Loucy (cell line): ENCODE measurements around the gene MYT1.

Experiments
- H2AFZ ChIP-seq: fragments of 200-600 bp; sonication (generic); 2 replicates; pipeline ENCODE4 v1.6.0; 2016; ENCODE audit warnings: antibody characterized with exemption, mild to moderate bottlenecking, low read length, moderate library complexity
- H3F3A ChIP-seq: fragments of 200-600 bp; 2 replicates; pipeline ENCODE4 v1.6.0; 2016; ENCODE audit warnings: antibody characterized with exemption, low read depth, mild to moderate bottlenecking
- H3K27me3 ChIP-seq: fragments of 200-600 bp; sonication (generic); 2 replicates; pipeline ENCODE4 v1.6.1; 2014; ENCODE audit warnings: low read length, mild to moderate bottlenecking; ENCODE audit not compliant: insufficient read depth, poor library complexity, severe bottlenecking
- H3K36me3 ChIP-seq: fragments of 200-600 bp; sonication (generic); 2 replicates; pipeline ENCODE4 v1.6.1; 2016; ENCODE audit warnings: low read length; ENCODE audit not compliant: insufficient read depth
- H3K4me1 ChIP-seq: fragments of 200-600 bp; sonication (generic); 2 replicates; pipeline ENCODE4 v1.5.1; 2014; ENCODE audit warnings: low read length, mild to moderate bottlenecking; ENCODE audit not compliant: insufficient read depth, poor library complexity, severe bottlenecking
- H3K4me2 ChIP-seq: fragments of 200-600 bp; sonication (generic); 2 replicates; pipeline ENCODE4 v1.6.0; 2014; ENCODE audit warnings: antibody characterized with exemption, low read length, low read depth, mild to moderate bottlenecking; ENCODE audit not compliant: poor library complexity, severe bottlenecking
- H3K4me3 ChIP-seq: fragments of 200-600 bp; sonication (generic); 2 replicates; pipeline ENCODE4 v1.5.1; 2014; ENCODE audit warnings: low read length, mild to moderate bottlenecking, mixed read lengths; ENCODE audit not compliant: poor library complexity, severe bottlenecking
- H3K79me2 ChIP-seq: fragments of 200-600 bp; sonication (generic); 2 replicates; pipeline ENCODE4 v1.6.1; 2014; ENCODE audit warnings: low read length; ENCODE audit not compliant: insufficient read depth
- H3K9ac ChIP-seq: fragments of 200-600 bp; sonication (generic); 2 replicates; pipeline ENCODE4 v1.6.0; 2014; ENCODE audit warnings: mild to moderate bottlenecking, low read depth, low read length, moderate library complexity; ENCODE audit not compliant: poor library complexity, severe bottlenecking
- H3K9me2 ChIP-seq: fragments of 200-600 bp; sonication (generic); replicated peaks from 2 replicates; pipeline ENCODE4 v1.6.1; 2016; ENCODE audit warnings: low read depth, low read length, mixed read lengths
- H3K9me3 ChIP-seq: fragments of 200-600 bp; sonication (generic); 2 replicates; pipeline ENCODE4 v1.6.1; 2014; ENCODE audit warnings: mild to moderate bottlenecking, antibody characterized with exemption, low read length, low read depth; ENCODE audit not compliant: insufficient read depth
- H4K20me1 ChIP-seq: fragments of 200-600 bp; sonication (generic); 2 replicates; pipeline ENCODE4 v1.6.0; 2014; ENCODE audit warnings: antibody characterized with exemption, low read length, mild to moderate bottlenecking; ENCODE audit not compliant: insufficient read depth, poor library complexity, severe bottlenecking
- EZH2phosphoT487 ChIP-seq: fragments of 200-600 bp; IDR thresholded peaks from 2 replicates; pipeline ENCODE4 v1.6.1; 2018; ENCODE audit warnings: antibody characterized with exemption, mild to moderate bottlenecking, moderate library complexity, borderline replicate concordance
- TF ChIP-seq, protein P1 (sequence below): fragments of 200-600 bp; sonication (generic); conservative IDR thresholded peaks from 2 replicates; pipeline ENCODE4 v1.5.1; 2014; ENCODE audit warnings: mild to moderate bottlenecking, antibody characterized with exemption, low read length

MYT1 gene

DNA sequence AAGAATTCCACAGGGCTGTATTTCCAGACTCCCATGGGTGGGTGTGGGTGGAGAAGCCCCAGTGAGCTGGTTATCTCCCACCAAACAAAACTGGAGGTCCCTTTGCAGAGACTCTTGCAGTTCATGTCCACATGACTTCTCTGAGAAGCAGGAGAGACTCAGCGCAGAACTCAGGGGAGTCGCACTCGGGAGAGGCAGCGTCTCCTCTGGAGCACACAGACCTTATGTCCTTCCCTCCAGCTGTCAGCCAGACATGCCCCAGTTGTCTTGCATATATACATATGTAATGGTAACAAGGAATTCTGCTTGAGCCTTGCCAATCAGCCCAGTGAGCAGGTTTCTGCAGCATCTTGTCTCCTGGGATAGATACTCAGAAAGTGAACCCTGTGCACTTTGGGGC, 23.8 kb downstream of the MYT1 start:
- H4K20me1 ChIP-seq, result no peaks in the 10 kb centered on the region
- no peaks in the 10 kb centered on the region for H3K27me3 ChIP-seq
- H3K9me3 ChIP-seq, result peaks cover 47% of the 10 kb centered on the region; the same call in 1 of the 2 replicates
- H2AFZ ChIP-seq, result no peak overlapping the region
- no peaks in the 10 kb centered on the region for H3K9me2 ChIP-seq
- H3K4me2 ChIP-seq, result no peak overlapping the region
- H3F3A ChIP-seq, result no peaks in the 10 kb centered on the region
- no peak overlapping the region for H3K9ac ChIP-seq
- no peaks in the 10 kb centered on the region for H3K79me2 ChIP-seq
- no peaks in the 10 kb centered on the region for H3K36me3 ChIP-seq
- no peaks in the 10 kb centered on the region for H3K4me1 ChIP-seq
- no peak overlapping the region for H3K4me3 ChIP-seq
- no peak for TF ChIP-seq EZH2phosphoT487
- TF ChIP-seq, protein P1, sequence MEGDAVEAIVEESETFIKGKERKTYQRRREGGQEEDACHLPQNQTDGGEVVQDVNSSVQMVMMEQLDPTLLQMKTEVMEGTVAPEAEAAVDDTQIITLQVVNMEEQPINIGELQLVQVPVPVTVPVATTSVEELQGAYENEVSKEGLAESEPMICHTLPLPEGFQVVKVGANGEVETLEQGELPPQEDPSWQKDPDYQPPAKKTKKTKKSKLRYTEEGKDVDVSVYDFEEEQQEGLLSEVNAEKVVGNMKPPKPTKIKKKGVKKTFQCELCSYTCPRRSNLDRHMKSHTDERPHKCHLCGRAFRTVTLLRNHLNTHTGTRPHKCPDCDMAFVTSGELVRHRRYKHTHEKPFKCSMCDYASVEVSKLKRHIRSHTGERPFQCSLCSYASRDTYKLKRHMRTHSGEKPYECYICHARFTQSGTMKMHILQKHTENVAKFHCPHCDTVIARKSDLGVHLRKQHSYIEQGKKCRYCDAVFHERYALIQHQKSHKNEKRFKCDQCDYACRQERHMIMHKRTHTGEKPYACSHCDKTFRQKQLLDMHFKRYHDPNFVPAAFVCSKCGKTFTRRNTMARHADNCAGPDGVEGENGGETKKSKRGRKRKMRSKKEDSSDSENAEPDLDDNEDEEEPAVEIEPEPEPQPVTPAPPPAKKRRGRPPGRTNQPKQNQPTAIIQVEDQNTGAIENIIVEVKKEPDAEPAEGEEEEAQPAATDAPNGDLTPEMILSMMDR, result no peak

DNA sequence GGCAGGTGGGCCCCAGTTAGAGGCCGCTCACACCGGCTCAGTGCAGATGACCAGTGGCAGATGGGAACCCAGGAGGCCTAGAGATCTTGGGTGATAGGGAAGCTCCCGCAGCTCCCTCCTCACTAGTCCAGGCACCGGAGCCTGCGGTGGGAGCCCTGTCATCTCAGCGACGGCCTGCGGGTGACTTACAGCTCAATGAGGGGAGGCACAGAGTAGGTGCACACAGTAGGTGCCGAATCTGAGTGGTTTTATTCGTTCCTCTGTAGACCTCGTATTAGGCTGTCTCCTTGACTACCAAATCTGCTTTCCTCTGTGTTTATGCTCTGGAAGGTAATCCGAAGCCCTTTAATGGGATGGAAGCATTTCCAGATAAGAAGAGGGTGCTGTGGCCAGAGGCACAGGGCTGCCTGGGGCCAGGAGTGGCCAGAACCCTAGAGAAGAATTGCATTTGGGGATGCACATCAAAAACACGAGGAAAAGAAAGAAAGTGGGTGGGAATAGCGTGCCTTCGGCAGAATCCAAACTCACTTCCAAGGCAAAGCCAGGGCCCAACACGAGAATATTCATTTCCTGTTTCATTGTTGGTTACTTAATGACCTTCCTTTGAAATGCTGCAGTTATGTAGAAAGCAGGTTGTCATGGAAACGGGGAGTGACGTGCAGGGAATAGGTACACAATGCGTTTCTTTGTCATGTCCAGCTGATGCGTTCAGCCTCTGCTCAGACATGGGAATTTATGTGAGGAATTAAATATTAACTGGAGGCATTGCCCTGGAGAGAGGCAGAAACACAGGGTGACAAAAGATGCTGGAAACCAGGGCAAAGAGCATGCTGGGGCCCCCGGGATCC, 24.7 kb downstream of the MYT1 start:
- Histone ChIP-seq H3K9me2 (no peaks in the 10 kb centered on the region), H3K9ac (no peak overlapping the region), H3F3A (no peaks in the 10 kb centered on the region), H3K4me1 (no peaks in the 10 kb centered on the region), H3K4me2 (no peak overlapping the region), H3K79me2 (no peaks in the 10 kb centered on the region), H3K4me3 (no peak overlapping the region), H3K27me3 (no peaks in the 10 kb centered on the region), H3K36me3 (no peaks in the 10 kb centered on the region), H4K20me1 (no peaks in the 10 kb centered on the region), H3K9me3 (peaks cover 40% of the 10 kb centered on the region; the same call in 1 of the 2 replicates), H2AFZ (no peak overlapping the region)
- no peak for TF ChIP-seq EZH2phosphoT487
- TF ChIP-seq, protein P1, result no peak

DNA sequence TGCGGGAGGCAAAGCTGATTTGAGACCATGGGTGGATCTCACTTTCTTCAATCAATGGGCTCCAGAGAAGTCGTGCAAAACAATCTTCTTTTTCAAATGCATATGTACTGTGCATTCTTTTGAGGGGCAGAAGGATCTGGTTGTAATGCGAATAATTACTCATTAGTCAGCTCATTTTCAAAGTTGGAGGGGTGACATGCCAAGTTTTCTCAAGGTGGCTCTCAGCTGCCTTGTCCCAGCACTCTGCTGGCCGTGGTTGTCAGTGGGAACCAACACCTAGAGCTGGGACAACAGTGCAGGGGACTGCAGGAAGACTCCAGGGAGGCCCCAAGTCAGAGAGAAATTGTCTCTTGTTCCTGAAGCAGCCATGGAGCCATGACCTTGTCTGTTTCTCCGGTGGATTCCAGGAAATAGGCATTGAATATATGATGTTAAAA, 25.3 kb downstream of the MYT1 start:
- Histone ChIP-seq H2AFZ (no peak overlapping the region), H3K79me2 (no peaks in the 10 kb centered on the region), H3K9ac (no peak overlapping the region), H3K4me1 (no peaks in the 10 kb centered on the region), H3K9me3 (peaks cover 40% of the 10 kb centered on the region; the same call in 1 of the 2 replicates), H3F3A (no peaks in the 10 kb centered on the region), H4K20me1 (no peaks in the 10 kb centered on the region), H3K4me2 (no peak overlapping the region), H3K4me3 (no peak overlapping the region), H3K27me3 (no peaks in the 10 kb centered on the region), H3K9me2 (no peaks in the 10 kb centered on the region), H3K36me3 (no peaks in the 10 kb centered on the region)
- TF ChIP-seq, protein P1, result no peak
- no peak for TF ChIP-seq EZH2phosphoT487
